Panc1 (cell line): ENCODE measurements around the gene MCF2L2. TPM values are rescaled to one million over a fixed set of nuclear protein-coding genes. Genes with fewer than 3 reads are reported as not detected.

Experiments used
- ATAC-seq: fragments of 200-7000 bp; cut with Tn5 transposase; 2 replicates; pipeline ENCODE4 v1.9.1; 2020; ENCODE audit warnings: mild to moderate bottlenecking, moderate library complexity
- BruUV-seq: library from RNA; stranded (reverse); fragments of 400-500 nt; replicated peaks from 2 replicates; lab custom pipeline; 2021; lab: Mats Ljungman, UMichigan
- CTCF ChIA-PET: fragments of 300-600 bp; sonication (Branson Sonifier 250); formaldehyde crosslinking; loops from one replicate; lab custom pipeline; 2022; ENCODE audit warnings: antibody characterized with exemption; lab: Charles Lee
- POLR2A ChIA-PET: fragments of 300-600 bp; sonication (Branson Sonifier 250); formaldehyde crosslinking; loops from one replicate; lab custom pipeline; 2022; ENCODE audit warnings: antibody characterized with exemption; lab: Charles Lee
- DNase-seq: peaks from one replicate; pipeline ENCODE4 v3.0.0-alpha.2; 2010; ENCODE audit warnings: low read depth, low spot score
- H3K27ac ChIP-seq: 2 replicates; pipeline ENCODE4 v1.5.1; 2011; ENCODE audit warnings: mild to moderate bottlenecking, low read length, inconsistent platforms
- H3K27me3 ChIP-seq: fragments of 200-500 bp; sonication (Bioruptor generic); 2 replicates; pipeline ENCODE4 v1.6.0; 2014; ENCODE audit warnings: low read length, inconsistent platforms; ENCODE audit not compliant: control insufficient read depth, insufficient read depth
- H3K36me3 ChIP-seq: fragments of 200-500 bp; sonication (Bioruptor generic); 2 replicates; pipeline ENCODE4 v1.5.1; 2014; ENCODE audit warnings: inconsistent platforms, mild to moderate bottlenecking, low read length, moderate library complexity; ENCODE audit not compliant: control insufficient read depth, insufficient read depth
- H3K4me1 ChIP-seq: 2 replicates; pipeline ENCODE4 v1.5.1; 2011; ENCODE audit warnings: inconsistent platforms, mild to moderate bottlenecking, low read length, moderate library complexity; ENCODE audit not compliant: control insufficient read depth, insufficient read depth
- H3K4me3 ChIP-seq, 2 experiments: 2 replicates each; pipeline ENCODE4 v1.5.1; 2011 to 2012; ENCODE audit warnings: low read depth in 2 of 2, low read length in 2 of 2, mild to moderate bottlenecking in 2 of 2, inconsistent platforms in 1 of 2, moderate library complexity in 1 of 2
- H3K9me3 ChIP-seq: fragments of 200-500 bp; sonication (Bioruptor generic); 2 replicates; pipeline ENCODE4 v1.5.1; 2014; ENCODE audit warnings: low read depth, mild to moderate bottlenecking, inconsistent platforms, low read length, moderate library complexity; ENCODE audit not compliant: control insufficient read depth, insufficient read depth
- POLR2AphosphoS5 ChIP-seq: IDR thresholded peaks from 2 replicates; pipeline ENCODE4 v1.6.1; 2012; ENCODE audit warnings: mild to moderate bottlenecking, low read depth, low read length, moderate library complexity
- SIN3A ChIP-seq: IDR thresholded peaks from 2 replicates; pipeline ENCODE4 v1.6.1; 2012; ENCODE audit warnings: low read depth, mild to moderate bottlenecking, low read length, moderate library complexity, borderline replicate concordance; ENCODE audit not compliant: insufficient read depth
- TCF7L2 ChIP-seq: IDR thresholded peaks from 2 replicates; pipeline ENCODE4 v1.6.1; 2011; ENCODE audit warnings: mild to moderate bottlenecking, low read depth, low read length, inconsistent platforms
- in situ Hi-C: cut with HindIII; loops from 2 replicates; pipeline ENCODE4 v1.10.0; 2016; ENCODE audit warnings: low sequenced_read_pairs, low pct_unique_long_range_greater_than_20kb
- intact Hi-C: fragments of 100-400 bp; cut with micrococcal nuclease; formaldehyde crosslinking; loops from one replicate; pipeline ENCODE4 v1.10.0; 2022; ENCODE audit not compliant: unreplicated experiment
- total RNA-seq: library from RNA; stranded (reverse); gene quantifications from one replicate; pipeline ENCODE4 v1.2.1, GENCODE V29; 2021; ENCODE audit not compliant: unreplicated experiment
- TF ChIP-seq, protein P1 (sequence below): fragments of 450-650 bp; IDR thresholded peaks from 2 replicates; pipeline ENCODE4 v1.5.1; 2017; ENCODE audit warnings: mild to moderate bottlenecking
- TF ChIP-seq, protein P2 (sequence below), 2 experiments: IDR thresholded peaks; 2 replicates each; pipeline ENCODE4 v1.6.1; 2011 to 2012; ENCODE audit warnings: low read depth in 2 of 2, control low read depth in 1 of 2, low read length in 1 of 2, mild to moderate bottlenecking in 1 of 2, moderate library complexity in 1 of 2; ENCODE audit not compliant: insufficient read depth in 1 of 2

Gene MCF2L2
- total RNA-seq, 1 experiment from 2014 or later = 1.0 TPM

DNA sequence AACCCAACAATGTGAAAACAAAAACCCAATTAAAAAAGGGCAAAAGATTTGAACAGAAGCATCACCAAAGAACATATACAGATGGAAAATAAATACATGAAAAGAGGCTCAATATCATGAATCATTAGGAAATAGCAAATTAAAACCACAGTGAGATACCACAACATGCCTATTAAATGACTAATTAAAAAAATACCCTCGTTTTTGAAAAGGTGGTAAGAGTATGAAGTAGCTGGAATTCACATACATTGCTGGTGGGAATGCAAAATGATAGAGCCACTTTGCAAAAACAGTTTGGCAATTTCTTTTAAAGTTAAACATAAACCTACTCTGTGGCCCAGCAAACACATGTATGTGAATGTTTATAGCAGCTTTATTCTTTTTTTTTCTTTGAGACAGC lies 99.6 kb downstream of the MCF2L2 start:
- no peaks in the 10 kb centered on the region for H3K27me3 ChIP-seq
- intact Hi-C loops = no loop called here
- H3K4me3 ChIP-seq = no peak overlapping the region
- no peak overlapping the region for H3K27ac ChIP-seq
- DNase-seq (no peak), ATAC-seq (0 out of 2 replicates have a peak, but pooled peaks have one; percentile 45)
- BruUV-seq = no TSS peak
- TF ChIP-seq, protein P1, sequence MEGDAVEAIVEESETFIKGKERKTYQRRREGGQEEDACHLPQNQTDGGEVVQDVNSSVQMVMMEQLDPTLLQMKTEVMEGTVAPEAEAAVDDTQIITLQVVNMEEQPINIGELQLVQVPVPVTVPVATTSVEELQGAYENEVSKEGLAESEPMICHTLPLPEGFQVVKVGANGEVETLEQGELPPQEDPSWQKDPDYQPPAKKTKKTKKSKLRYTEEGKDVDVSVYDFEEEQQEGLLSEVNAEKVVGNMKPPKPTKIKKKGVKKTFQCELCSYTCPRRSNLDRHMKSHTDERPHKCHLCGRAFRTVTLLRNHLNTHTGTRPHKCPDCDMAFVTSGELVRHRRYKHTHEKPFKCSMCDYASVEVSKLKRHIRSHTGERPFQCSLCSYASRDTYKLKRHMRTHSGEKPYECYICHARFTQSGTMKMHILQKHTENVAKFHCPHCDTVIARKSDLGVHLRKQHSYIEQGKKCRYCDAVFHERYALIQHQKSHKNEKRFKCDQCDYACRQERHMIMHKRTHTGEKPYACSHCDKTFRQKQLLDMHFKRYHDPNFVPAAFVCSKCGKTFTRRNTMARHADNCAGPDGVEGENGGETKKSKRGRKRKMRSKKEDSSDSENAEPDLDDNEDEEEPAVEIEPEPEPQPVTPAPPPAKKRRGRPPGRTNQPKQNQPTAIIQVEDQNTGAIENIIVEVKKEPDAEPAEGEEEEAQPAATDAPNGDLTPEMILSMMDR = no peak
- TF ChIP-seq POLR2AphosphoS5 = no peak
- TF ChIP-seq, protein P2, sequence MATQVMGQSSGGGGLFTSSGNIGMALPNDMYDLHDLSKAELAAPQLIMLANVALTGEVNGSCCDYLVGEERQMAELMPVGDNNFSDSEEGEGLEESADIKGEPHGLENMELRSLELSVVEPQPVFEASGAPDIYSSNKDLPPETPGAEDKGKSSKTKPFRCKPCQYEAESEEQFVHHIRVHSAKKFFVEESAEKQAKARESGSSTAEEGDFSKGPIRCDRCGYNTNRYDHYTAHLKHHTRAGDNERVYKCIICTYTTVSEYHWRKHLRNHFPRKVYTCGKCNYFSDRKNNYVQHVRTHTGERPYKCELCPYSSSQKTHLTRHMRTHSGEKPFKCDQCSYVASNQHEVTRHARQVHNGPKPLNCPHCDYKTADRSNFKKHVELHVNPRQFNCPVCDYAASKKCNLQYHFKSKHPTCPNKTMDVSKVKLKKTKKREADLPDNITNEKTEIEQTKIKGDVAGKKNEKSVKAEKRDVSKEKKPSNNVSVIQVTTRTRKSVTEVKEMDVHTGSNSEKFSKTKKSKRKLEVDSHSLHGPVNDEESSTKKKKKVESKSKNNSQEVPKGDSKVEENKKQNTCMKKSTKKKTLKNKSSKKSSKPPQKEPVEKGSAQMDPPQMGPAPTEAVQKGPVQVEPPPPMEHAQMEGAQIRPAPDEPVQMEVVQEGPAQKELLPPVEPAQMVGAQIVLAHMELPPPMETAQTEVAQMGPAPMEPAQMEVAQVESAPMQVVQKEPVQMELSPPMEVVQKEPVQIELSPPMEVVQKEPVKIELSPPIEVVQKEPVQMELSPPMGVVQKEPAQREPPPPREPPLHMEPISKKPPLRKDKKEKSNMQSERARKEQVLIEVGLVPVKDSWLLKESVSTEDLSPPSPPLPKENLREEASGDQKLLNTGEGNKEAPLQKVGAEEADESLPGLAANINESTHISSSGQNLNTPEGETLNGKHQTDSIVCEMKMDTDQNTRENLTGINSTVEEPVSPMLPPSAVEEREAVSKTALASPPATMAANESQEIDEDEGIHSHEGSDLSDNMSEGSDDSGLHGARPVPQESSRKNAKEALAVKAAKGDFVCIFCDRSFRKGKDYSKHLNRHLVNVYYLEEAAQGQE (IDR thresholded peaks at IDR 0.05; ENCODE audit: insufficient read depth in 1 of 2, low read depth in 2 of 2, low read length in 1 of 2) = no peak
- TF ChIP-seq SIN3A = no peak
- no peak for TF ChIP-seq TCF7L2
- H3K4me1 ChIP-seq = no peaks in the 10 kb centered on the region
- ChIA-PET CTCF (no interaction called here), POLR2A (no interaction called here)
- no peaks in the 10 kb centered on the region for H3K9me3 ChIP-seq
- no peaks in the 10 kb centered on the region for H3K36me3 ChIP-seq
- in situ Hi-C loops = no loop called here

DNA sequence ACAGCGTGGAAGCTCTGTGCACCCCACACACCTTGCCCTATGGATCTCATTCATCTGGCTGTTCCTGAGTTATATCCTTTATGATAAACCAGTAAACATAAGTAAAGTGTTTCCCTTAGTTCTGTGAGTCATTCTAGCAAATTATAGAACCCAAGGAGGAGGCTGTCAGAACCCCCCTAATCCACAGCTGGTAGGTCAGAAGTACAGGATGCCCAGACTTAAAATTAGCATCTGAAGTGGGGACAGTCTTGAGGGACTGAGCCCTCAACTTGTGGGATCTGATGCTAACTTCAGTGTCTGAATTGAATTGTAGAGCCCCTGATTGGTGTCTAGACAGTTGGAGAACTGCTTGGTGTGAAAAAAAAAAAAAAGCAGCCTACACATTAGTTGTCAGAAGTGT lies 100.3 kb downstream of the MCF2L2 start:
- H3K27ac ChIP-seq = no peak overlapping the region
- intact Hi-C loops = no loop called here
- in situ Hi-C loops = no loop called here
- ChIA-PET POLR2A (no interaction called here), CTCF (no interaction called here)
- H3K27me3 ChIP-seq = no peaks in the 10 kb centered on the region
- no TSS peak for BruUV-seq
- DNase-seq = no peak
- H3K36me3 ChIP-seq = no peaks in the 10 kb centered on the region
- no peak; the same call in 1 of the 2 replicates for ATAC-seq
- H3K4me1 ChIP-seq = no peaks in the 10 kb centered on the region
- H3K9me3 ChIP-seq = no peaks in the 10 kb centered on the region
- no peak overlapping the region for H3K4me3 ChIP-seq
- TF ChIP-seq, protein P2 (IDR thresholded peaks at IDR 0.05; ENCODE audit: insufficient read depth in 1 of 2, low read depth in 2 of 2, low read length in 1 of 2) = no peak
- no peak for TF ChIP-seq POLR2AphosphoS5
- no peak for TF ChIP-seq SIN3A
- no peak for TF ChIP-seq TCF7L2
- TF ChIP-seq, protein P1 = no peak
